GM12878 (cell line): Measurements from ENCODE around the gene SULT2B1. TPM values are rescaled to one million over a fixed set of nuclear protein-coding genes. Genes with fewer than 3 reads are reported as not detected.

Source experiments
- ATAC-seq: fragments of 200-7000 bp; cut with Tn5 transposase; 3 replicates; pipeline ENCODE4 v1.9.1; 2020; ENCODE audit warnings: mild to moderate bottlenecking, moderate library complexity
- BruUV-seq: library from RNA; stranded (reverse); fragments of 400-500 nt; replicated peaks from 2 replicates; lab custom pipeline; 2021; lab: Mats Ljungman, UMichigan
- CTCF ChIA-PET: fragments of 300-600 bp; sonication (Branson Sonifier 250); formaldehyde crosslinking; extraction: SDS; loops from one replicate; lab custom pipeline; 2021; ENCODE audit warnings: inconsistent platforms; lab: Yijun Ruan, JAX
- POLR2A ChIA-PET: fragments of 350-600 bp; formaldehyde crosslinking; extraction: SDS; loops from one replicate; lab custom pipeline; 2021; ENCODE audit warnings: inconsistent platforms; lab: Charles Lee
- RAD21 ChIA-PET: fragments of 300-600 bp; sonication (Branson Sonifier 250); formaldehyde crosslinking; loops from one replicate; lab custom pipeline; 2023; ENCODE audit warnings: antibody characterized with exemption; ENCODE audit not compliant: unreplicated experiment; lab: Charles Lee
- SMC1A ChIA-PET: fragments of 300-600 bp; sonication (Branson Sonifier 250); formaldehyde crosslinking; loops from one replicate; lab custom pipeline; 2023; ENCODE audit not compliant: unreplicated experiment, uncharacterized antibody; lab: Charles Lee
- DNase-seq: peaks from one replicate; pipeline ENCODE4 v3.0.0-alpha.2; 2011; ENCODE audit warnings: low read depth, low spot score
- FAIRE-seq: peaks from 3 replicates; lab custom pipeline; 2011; peaks lifted over from hg19 to GRCh38; lab: Jason Lieb, UNC
- H2AFZ ChIP-seq: 2 replicates; pipeline ENCODE4 v1.6.0; 2011; ENCODE audit warnings: low read depth, low read length, control low read depth; ENCODE audit not compliant: control insufficient read depth
- H3K27ac ChIP-seq: 2 replicates; pipeline ENCODE4 v1.5.1; 2011; ENCODE audit warnings: control low read depth; ENCODE audit not compliant: control insufficient read depth, insufficient read depth
- H3K27me3 ChIP-seq, 2 experiments: replicated peaks in 1 of 2; 2 replicates each; pipeline versions ENCODE4 v1.6.0 to v1.6.1; 2011; ENCODE audit warnings: low read length in 1 of 2; ENCODE audit not compliant: control insufficient read depth in 2 of 2, insufficient read depth in 2 of 2
- H3K36me3 ChIP-seq, 2 experiments: 2 replicates each; pipeline ENCODE4 v1.5.1; 2011; ENCODE audit warnings: low read length in 1 of 2; ENCODE audit not compliant: control insufficient read depth in 2 of 2, insufficient read depth in 2 of 2
- H3K4me1 ChIP-seq: 2 replicates; pipeline ENCODE4 v1.6.1; 2011; ENCODE audit warnings: mild to moderate bottlenecking, low read length, moderate library complexity, mixed read lengths; ENCODE audit not compliant: control insufficient read depth, insufficient read depth
- H3K4me2 ChIP-seq: 2 replicates; pipeline ENCODE4 v1.6.0; 2011; ENCODE audit warnings: control low read depth; ENCODE audit not compliant: control insufficient read depth, insufficient read depth
- H3K4me3 ChIP-seq: fragments of 200-600 bp; sonication (generic); 2 replicates; pipeline ENCODE4 v1.5.1; 2016
- H3K79me2 ChIP-seq: 2 replicates; pipeline ENCODE4 v1.6.0; 2011; ENCODE audit warnings: low read length; ENCODE audit not compliant: control insufficient read depth, insufficient read depth
- H3K9ac ChIP-seq: 2 replicates; pipeline ENCODE4 v1.8.0; 2011; ENCODE audit warnings: low read length, control low read depth, mixed read lengths; ENCODE audit not compliant: control insufficient read depth, insufficient read depth
- H3K9me3 ChIP-seq: replicated peaks from 3 replicates; pipeline ENCODE4 v1.5.1; 2011; ENCODE audit warnings: mild to moderate bottlenecking, low read length; ENCODE audit not compliant: control insufficient read depth, insufficient read depth
- H4K20me1 ChIP-seq: 2 replicates; pipeline ENCODE4 v1.6.0; 2011; ENCODE audit not compliant: control insufficient read depth, insufficient read depth
- BACH1 ChIP-seq: fragments of 450-650 bp; IDR thresholded peaks from 2 replicates; pipeline ENCODE4 v1.6.1; 2017; ENCODE audit warnings: mild to moderate bottlenecking, borderline replicate concordance
- BCL11A ChIP-seq: IDR thresholded peaks from 2 replicates; pipeline ENCODE4 v1.6.1; 2011; ENCODE audit warnings: low read depth, low read length
- CREM ChIP-seq: IDR thresholded peaks from 2 replicates; pipeline ENCODE4 v1.6.1; 2014; ENCODE audit warnings: antibody characterized with exemption, low read depth
- ESRRA ChIP-seq: IDR thresholded peaks from 2 replicates; pipeline ENCODE4 v1.6.1; 2012; ENCODE audit warnings: mild to moderate bottlenecking, low read length, improper control_type of control experiment
- FOS ChIP-seq: IDR thresholded peaks from 3 replicates; pipeline ENCODE4 v1.6.1; 2011; ENCODE audit warnings: borderline replicate concordance; ENCODE audit not compliant: insufficient read length; ENCODE audit errors: extremely low read depth
- HCFC1 ChIP-seq: fragments of 150-350 bp; IDR thresholded peaks from 2 replicates; pipeline ENCODE4 v1.6.1; 2014; ENCODE audit warnings: low read length
- KLF5 ChIP-seq: fragments of 450-650 bp; IDR thresholded peaks from 2 replicates; pipeline ENCODE4 v1.6.1; 2014; ENCODE audit warnings: mild to moderate bottlenecking; ENCODE audit not compliant: partially characterized antibody
- MTA2 ChIP-seq: fragments of 450-650 bp; IDR thresholded peaks from 2 replicates; pipeline ENCODE4 v1.6.1; 2016; ENCODE audit warnings: low read depth, mild to moderate bottlenecking, moderate library complexity
- MYB ChIP-seq: fragments of 150-350 bp; IDR thresholded peaks from 2 replicates; pipeline ENCODE4 v1.6.1; 2014; ENCODE audit warnings: mild to moderate bottlenecking, low read depth, low read length, borderline replicate concordance
- NR2F1 ChIP-seq: fragments of 450-650 bp; conservative IDR thresholded peaks from 2 replicates; pipeline ENCODE4 v1.6.1; 2017; ENCODE audit warnings: mild to moderate bottlenecking
- NRF1 ChIP-seq: conservative IDR thresholded peaks from 2 replicates; pipeline ENCODE4 v1.6.1; 2011; ENCODE audit warnings: mild to moderate bottlenecking, low read depth, low read length, improper control_type of control experiment
- RFX5 ChIP-seq: IDR thresholded peaks from 2 replicates; pipeline ENCODE4 v1.6.1; 2011; ENCODE audit warnings: low read depth, low read length, improper control_type of control experiment
- SMARCA5 ChIP-seq: fragments of 450-650 bp; IDR thresholded peaks from 2 replicates; pipeline ENCODE4 v1.6.1; 2017; ENCODE audit warnings: mild to moderate bottlenecking
- SP1 ChIP-seq: IDR thresholded peaks from one replicate; pipeline ENCODE4 v1.6.1; 2011; ENCODE audit warnings: low read depth, low read length
- STAT1 ChIP-seq: fragments of 450-650 bp; conservative IDR thresholded peaks from 2 replicates; pipeline ENCODE4 v1.6.1; 2014; ENCODE audit warnings: antibody characterized with exemption, mild to moderate bottlenecking
- TARDBP ChIP-seq: IDR thresholded peaks from 2 replicates; pipeline ENCODE4 v1.6.1; 2016; ENCODE audit warnings: borderline replicate concordance
- TCF3 ChIP-seq: IDR thresholded peaks from 2 replicates; pipeline ENCODE4 v1.6.1; 2012; ENCODE audit warnings: low read depth, mild to moderate bottlenecking, low read length, borderline replicate concordance; ENCODE audit not compliant: insufficient read depth
- ZBTB40 ChIP-seq: fragments of 450-650 bp; IDR thresholded peaks from 2 replicates; pipeline ENCODE4 v1.6.1; 2016; ENCODE audit warnings: mild to moderate bottlenecking, moderate library complexity, borderline replicate concordance
- ZNF24 ChIP-seq: fragments of 450-650 bp; IDR thresholded peaks from 2 replicates; pipeline ENCODE4 v1.6.1; 2017; ENCODE audit warnings: antibody characterized with exemption, mild to moderate bottlenecking
- WGBS: methylation state at CpG from one replicate; pipeline ENCODE4 v1.1.6; 2016; ENCODE audit warnings: low lambda C conversion rate; ENCODE audit not compliant: insufficient replicate concordance, insufficient coverage; ENCODE audit errors: missing lambda C conversion rate; 5-methylcytosine and 5-hydroxymethylcytosine counted together
- in situ Hi-C: fragments of 300-500 bp; cut with MboI; formaldehyde crosslinking; loops from 9 replicates; pipeline ENCODE4 v1.14.3; 2018; ENCODE audit warnings: mixed read lengths
- intact Hi-C: fragments of 100-400 bp; cut with micrococcal nuclease; formaldehyde crosslinking; loops from one replicate; pipeline ENCODE4 v1.14.2; 2022; ENCODE audit not compliant: unreplicated experiment
- polyA plus RNA-seq, 11 experiments: library from polyadenylated mRNA; depleted of rRNA in 4 of 11; unstranded in 6 of 11; stranded (reverse) in 5 of 11; fragments of >200 nt; fragmentation: Nextera tagmentation in 4 of 11; fragmentation: Illumina TruSeq in 1 of 11; extraction: Ambion mirVana in 4 of 11; extraction: Trizol in 1 of 11; gene quantifications; 1 replicate in 1 of 11; 2 replicates in 10 of 11; pipeline versions ENCODE4 v1.2.1 to v1.2.3, GENCODE V29; 2011 to 2016; ENCODE audit warnings: inconsistent platforms in 2 of 11, missing spikeins in 2 of 11, low read depth in 1 of 11
- total RNA-seq, 4 experiments: library from RNA; depleted of rRNA in 3 of 4; stranded (reverse); fragments of >200 nt in 3 of 4; fragmentation: Illumina TruSeq in 1 of 4; extraction: Trizol in 1 of 4; gene quantifications; 2 replicates each; pipeline versions ENCODE4 v1.2.1 to v1.2.3, GENCODE V29; 2013 to 2021
- TF ChIP-seq, protein P1 (sequence below): fragments of 450-650 bp; IDR thresholded peaks from 2 replicates; pipeline ENCODE4 v1.6.1; 2016; ENCODE audit warnings: mild to moderate bottlenecking

SULT2B1 gene
- total and polyA plus RNA-seq, 10 of the 15 experiments (the other 5 are each of a cell fraction or from before 2014, with no cell fraction given) = 0.11 to 0.14 TPM; not detected in 8

DNA sequence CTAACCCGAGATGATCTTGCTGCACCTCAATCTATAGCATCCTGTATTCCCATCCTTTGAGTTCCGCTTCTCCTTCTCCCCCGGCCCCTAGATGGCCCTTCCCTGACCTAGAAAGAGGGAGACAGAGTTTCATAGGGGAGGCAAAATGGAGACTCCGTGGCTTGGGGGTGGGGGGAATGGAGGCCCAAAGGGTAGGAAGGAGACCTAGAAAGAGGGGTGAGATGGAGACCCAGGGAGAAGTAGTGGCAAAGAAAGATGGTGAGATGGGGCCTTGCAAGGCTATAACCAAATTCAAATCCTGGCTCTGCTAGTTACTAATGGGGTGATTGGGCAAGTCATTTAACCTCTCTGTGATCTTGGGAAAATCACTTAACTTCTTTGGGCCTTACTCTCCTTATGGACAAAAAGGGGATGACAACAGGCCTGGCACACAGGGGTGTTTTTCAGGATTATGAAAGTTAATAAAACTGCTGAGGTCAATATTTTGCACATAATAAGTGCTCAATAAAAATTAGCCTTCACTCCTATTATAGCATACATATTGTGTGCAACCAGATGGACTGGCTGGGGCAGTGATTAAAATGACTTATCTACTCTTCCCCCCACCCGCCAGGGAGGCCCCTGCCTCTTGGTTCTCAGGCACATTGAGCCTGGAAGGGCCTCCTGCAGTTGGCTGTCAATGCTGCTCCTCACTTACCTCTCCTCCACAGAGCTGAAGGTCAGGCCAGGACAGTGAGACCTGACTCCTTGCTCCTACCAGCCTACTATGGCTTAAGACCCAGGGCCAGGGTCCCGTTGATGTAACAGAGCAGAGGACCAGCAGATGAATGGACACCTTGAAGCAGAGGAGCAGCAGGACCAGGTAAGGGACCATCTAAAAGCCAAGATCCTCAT is 68.0 kb downstream of the SULT2B1 start:
- Histone ChIP-seq H3K4me1 (peaks cover 25% of the 10 kb centered on the region), H3K4me2 (peak overlapping the region; percentile 78), H3K79me2 (peaks cover 62% of the 10 kb centered on the region), H3K9ac (peak overlapping the region; percentile 99), H3K9me3 (no peaks in the 10 kb centered on the region), H4K20me1 (peaks cover 12% of the 10 kb centered on the region), H3K27ac (peak overlapping the region; percentile 95), H2AFZ (peak overlapping the region; percentile 82), H3K36me3 (peaks cover 21 to 26% of the 10 kb centered on the region in 2 experiments), H3K27me3 (no peaks in the 10 kb centered on the region), H3K4me3 (peak overlapping the region; percentile 99)
- CTCF ChIA-PET = interaction anchor here (0.6 to 1.3 kb wide), 6 partner anchors 13 to 352 kb away, joined by 3 to 6 read pairs (median 3); partner anchors contain the start of gene CA11
- ATAC-seq = no peak
- POLR2A ChIA-PET = interaction anchor here (0.6 to 6.6 kb wide), 14 partner anchors 11 to 974 kb away, joined by 3 to 62 read pairs (median 4); partner anchors contain the start of genes CA11, EMP3, GYS1 and RUVBL2
- SMC1A ChIA-PET = interaction anchor here (0.7 to 2.7 kb wide), 3 partner anchors 14 to 112 kb away, joined by 3 to 15 read pairs (median 4); no protein-coding TSS in a partner anchor
- WGBS = 22% methylated on average over 6 of the region's 6 CpGs
- TSS peak; percentile 84 for BruUV-seq
- no peak for DNase-seq
- in situ Hi-C loops (no loop called here), intact Hi-C loops (no loop called here)
- no peak for FAIRE-seq
- RAD21 ChIA-PET = interaction anchor here (0.6 to 1.6 kb wide), 9 partner anchors 8 to 164 kb away, joined by 3 to 15 read pairs (median 5); no protein-coding TSS in a partner anchor
- TF ChIP-seq BACH1 = no peak
- no peak for TF ChIP-seq MYB
- TF ChIP-seq ESRRA = no peak
- TF ChIP-seq TCF3 = no peak
- no peak for TF ChIP-seq MTA2
- TF ChIP-seq TARDBP = no peak
- TF ChIP-seq STAT1 = no peak
- peak; percentile 95 for TF ChIP-seq SMARCA5
- TF ChIP-seq KLF5 = no peak
- TF ChIP-seq RFX5 = no peak
- TF ChIP-seq HCFC1 = no peak
- TF ChIP-seq ZNF24 = no peak
- TF ChIP-seq, protein P1, sequence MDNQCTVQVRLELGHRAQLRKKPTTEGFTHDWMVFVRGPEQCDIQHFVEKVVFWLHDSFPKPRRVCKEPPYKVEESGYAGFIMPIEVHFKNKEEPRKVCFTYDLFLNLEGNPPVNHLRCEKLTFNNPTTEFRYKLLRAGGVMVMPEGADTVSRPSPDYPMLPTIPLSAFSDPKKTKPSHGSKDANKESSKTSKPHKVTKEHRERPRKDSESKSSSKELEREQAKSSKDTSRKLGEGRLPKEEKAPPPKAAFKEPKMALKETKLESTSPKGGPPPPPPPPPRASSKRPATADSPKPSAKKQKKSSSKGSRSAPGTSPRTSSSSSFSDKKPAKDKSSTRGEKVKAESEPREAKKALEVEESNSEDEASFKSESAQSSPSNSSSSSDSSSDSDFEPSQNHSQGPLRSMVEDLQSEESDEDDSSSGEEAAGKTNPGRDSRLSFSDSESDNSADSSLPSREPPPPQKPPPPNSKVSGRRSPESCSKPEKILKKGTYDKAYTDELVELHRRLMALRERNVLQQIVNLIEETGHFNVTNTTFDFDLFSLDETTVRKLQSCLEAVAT = peak; percentile 84; the same call in 1 of the 2 replicates
- TF ChIP-seq FOS = no peak
- no peak for TF ChIP-seq ZBTB40
- TF ChIP-seq SP1 = no peak
- TF ChIP-seq BCL11A = no peak
- TF ChIP-seq CREM = no peak
- TF ChIP-seq NRF1 = no peak
- TF ChIP-seq NR2F1 = peak; percentile 19; the same call in 1 of the 2 replicates
